Stimulated activated CD8-positive, alpha-beta memory T cell treated with anti-CD3 and anti-CD28 coated beads, Interleukin-7, amount 100 ng/mL, for 48 hours (primary cell): ENCODE data around the gene LSAMP.

Experiments used
- DNase-seq, 2 donors: peaks; one replicate each; pipeline ENCODE4 v3.0.0-alpha.2; 2020; ENCODE audit warnings: low read depth in 1 of 2; ENCODE audit errors: extremely low read depth in 1 of 2

Gene LSAMP

DNA sequence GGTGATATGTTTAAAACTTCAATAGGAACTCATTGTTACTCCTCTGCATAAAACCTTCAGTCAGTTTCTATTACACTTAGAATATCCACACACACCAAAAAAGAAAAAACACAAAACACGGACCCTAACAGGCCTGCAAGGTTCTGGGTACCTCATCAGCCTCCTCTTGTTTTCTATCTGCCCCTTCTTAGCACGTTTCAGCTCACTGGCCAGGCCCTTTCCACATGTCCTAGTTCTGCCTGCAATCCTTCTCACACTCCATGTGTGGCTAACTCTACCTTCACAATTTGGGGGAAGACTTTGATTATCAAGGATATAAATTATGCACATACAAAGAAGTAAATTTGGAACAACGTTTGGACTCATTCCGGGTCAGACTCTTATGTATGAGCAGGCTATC is 376.3 kb downstream of the LSAMP start:
- no peak for DNase-seq

- no peak for DNase-seq
Observed at GRCh38 chr3:116067326-116067725, 378.0 kb downstream of the LSAMP start.

DNA sequence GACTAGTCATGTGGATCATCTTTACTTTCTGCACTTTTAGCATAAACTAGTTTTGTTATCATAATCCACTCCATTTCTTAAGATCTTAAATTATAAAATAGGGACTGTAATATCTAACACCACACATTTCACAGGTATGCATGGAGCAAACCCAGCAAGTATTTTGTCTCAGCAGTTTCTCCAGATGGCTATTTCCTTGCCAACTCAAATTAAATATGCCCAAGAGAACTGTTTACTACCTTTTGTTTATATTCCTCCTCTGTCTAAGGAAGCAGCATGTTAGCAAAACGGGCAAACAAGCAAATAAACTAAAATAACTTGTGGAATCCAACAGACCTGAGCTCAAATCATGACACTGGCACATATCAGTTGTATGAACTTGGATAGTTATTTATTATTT is 379.8 kb downstream of the LSAMP start:
- no peak for DNase-seq

DNA sequence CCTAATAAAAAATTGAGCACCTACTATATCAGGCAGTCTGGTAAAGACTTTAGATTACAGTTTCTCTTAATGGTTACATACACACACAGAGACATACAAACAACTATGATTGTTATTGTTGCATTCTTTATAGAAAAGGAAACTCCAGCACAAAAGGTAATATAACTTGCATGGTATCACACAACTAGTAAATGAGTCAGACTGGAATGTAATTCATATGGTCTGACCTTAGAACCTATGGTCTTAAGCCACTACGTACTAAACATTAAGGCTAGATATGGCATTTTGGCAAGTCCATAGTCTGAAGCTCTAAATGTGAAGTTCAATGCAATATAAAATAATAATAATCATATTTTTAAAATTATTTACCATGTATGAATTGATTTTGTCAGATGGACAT is 380.6 kb downstream of the LSAMP start:
- DNase-seq = no peak

- no peak for DNase-seq
Observed at GRCh38 chr3:116059421-116060096, 385.7 kb downstream of the LSAMP start.

DNA sequence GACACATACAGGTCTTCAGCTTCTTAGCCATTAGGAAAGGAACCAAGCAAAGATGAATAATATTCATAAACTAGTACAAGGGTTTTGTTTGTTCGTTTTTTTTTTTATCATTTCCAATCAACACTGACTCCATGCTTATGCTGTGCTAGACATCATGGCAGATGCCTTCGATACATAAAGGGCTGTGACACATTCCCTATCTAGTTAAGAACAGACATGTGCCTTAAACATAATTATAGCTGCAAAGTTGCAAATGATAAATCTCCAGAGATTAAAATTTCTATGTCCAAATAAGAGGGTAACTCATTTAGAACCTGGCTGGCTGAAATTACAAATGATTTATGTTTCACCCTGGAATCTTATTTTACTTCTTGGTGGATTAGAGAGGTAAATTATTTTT is 386.4 kb downstream of the LSAMP start:
- no peak for DNase-seq

DNA sequence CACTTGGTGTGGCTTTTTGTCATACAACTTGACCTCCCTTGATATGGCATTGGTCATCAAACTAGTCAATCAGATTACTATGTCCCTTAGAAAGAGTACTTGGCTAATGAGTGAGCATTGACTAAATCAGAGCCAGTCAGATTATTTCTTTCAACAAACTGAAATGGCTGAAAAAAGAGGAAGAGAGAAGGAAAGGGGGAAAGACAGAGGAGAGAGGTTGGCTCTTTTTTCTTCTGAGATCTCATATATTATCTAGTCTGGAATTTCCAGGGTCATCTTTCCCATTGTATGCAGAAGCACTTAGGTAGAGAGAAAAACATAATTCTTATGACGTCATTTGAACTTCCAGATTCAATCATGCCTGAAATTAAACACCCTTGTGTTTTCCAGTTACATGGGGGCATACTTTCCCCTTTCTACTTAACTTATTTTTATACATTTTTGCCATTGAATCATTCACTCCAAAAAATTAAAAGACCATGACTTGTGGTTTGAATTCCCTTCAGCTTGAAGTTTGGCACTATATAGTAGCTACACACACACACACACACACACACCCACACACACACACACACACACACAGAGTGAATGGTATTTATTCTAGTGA is 387.8 kb downstream of the LSAMP start:
- DNase-seq = no peak

DNA sequence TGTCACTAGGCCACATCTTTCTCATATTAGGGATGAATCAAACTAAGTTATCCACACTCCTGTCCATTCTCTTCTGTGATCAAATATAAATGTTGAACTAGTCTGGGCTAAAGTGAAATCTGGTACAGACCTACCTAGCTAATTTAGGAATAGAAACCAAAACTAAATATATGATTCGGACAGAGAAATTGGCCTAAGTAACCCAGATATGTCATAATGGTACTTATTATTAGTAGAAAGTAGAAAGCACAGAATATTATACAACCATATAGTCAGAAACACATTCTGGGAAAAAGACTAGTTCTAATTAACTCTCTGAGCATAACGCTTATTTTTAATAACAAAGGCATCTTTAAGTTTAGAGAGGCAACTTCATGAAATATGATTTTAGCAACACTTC is 389.0 kb downstream of the LSAMP start:
- no peak for DNase-seq

GRCh38 chr3:116053017-116053416 is 392.3 kb downstream of the LSAMP start:
- no peak for DNase-seq

DNA sequence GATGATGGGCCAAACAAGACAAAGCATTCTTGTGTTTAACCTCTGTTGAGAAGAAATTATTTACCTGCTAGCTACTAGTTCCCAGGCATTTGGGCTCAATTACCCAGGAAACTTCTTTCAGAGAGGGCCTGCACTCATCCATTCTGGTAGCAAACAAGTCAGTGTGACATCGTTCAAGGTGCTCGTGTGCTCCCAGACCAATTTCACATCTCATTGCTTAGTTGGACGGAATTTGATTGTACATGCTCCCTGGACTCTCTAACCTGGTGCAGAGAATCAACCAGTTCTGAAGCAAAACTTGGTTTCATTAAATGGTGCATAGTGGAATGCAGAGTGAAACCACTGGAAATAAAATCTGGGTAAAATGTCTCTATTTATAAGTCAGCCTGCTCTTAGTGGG is 392.7 kb downstream of the LSAMP start:
- DNase-seq = no peak

GRCh38 chr3:116051586-116051985 is 393.7 kb downstream of the LSAMP start:
- DNase-seq = no peak

DNA sequence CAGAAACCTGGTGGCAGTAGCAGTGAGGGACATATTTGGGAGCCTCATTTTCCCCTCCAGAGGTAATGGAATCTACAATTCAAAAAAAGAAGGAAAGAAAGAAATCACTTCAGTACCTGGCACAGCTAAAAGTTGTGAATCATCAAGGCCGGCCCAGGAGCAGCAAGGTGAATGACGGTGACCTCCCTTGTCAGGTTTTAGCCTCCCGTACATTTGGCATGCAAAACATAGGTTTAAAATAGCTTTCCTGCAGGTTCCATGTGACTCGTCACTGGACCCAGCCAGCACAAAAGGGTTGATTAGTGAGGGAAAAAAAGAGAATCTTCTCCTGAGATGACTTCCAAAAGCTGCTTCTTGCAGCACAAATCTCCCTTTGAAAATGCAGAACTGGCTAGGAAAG is 394.2 kb downstream of the LSAMP start:
- DNase-seq = no peak

GRCh38 chr3:116050311-116050915 is 394.9 kb downstream of the LSAMP start:
- no peak for DNase-seq

- no peak for DNase-seq
Observed at GRCh38 chr3:116048991-116049390, 396.3 kb downstream of the LSAMP start.

DNA sequence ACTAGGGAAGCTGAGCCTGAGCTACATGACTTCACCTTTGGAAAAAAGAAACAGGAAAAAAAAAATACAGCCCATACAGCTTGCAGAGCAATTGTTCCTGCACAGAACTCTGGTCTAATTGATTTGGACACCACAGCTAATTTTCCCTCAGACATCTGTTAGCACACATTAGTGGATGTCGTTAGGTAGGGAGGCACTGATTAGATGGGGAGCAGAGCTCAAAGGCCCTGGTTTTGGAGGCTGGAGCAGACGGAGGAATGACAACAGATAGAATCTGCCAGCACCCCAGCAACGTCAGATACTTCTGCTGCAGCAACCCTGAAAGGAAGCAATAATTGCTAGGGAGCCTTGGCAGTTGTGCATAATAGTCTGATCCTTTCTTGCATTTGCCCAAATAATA is 398.9 kb downstream of the LSAMP start:
- no peak for DNase-seq

- DNase-seq = no peak
Observed at GRCh38 chr3:116045314-116045713, 400.0 kb downstream of the LSAMP start.

- DNase-seq = no peak
Observed at GRCh38 chr3:116040152-116040551, 405.1 kb downstream of the LSAMP start.

DNA sequence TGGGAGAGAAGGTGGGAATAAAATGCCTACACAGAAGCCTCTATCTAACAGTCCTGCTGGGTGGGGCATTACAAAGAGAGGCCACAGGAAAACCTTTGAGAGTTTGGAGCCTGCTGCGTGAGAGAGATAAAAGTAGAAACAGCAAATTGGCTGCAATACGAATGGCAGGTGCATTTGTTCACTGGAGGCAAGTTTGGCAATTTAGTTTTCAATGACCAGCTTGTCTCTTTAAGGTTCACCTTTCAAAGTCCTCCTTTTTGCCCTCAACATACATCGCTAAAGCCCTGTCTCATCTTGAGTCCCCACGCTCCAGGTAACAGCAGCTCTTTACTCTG is 405.7 kb downstream of the LSAMP start:
- no peak for DNase-seq

- no peak for DNase-seq
Observed at GRCh38 chr3:116038968-116039650, 406.2 kb downstream of the LSAMP start.

GRCh38 chr3:116037954-116038911 is 407.1 kb downstream of the LSAMP start:
- no peak for DNase-seq

DNA sequence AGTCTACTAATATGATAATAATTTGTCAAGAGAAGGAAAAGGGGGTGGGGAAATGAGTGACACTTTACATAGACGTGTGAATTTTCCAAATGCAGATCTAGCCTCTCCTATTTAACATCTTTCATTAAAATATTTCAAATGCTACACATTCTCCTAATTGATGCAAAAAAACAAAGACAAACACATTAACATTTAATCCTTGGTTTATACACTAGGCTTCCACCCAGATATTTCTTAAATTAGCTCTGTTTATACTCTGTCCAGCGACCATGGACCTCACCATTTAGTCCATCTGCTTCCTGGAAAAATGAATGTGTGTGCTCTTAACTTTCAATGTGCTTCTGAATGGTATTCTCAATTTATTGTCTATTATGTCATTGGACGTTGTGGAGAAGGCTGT is 409.9 kb downstream of the LSAMP start:
- no peak for DNase-seq
